Gastroesophageal sphincter (tissue), 2 donors: ENCODE measurements around the gene TAF1B.

Source experiments
- EP300 ChIP-seq: sonication (generic); formaldehyde crosslinking; IDR thresholded peaks from one replicate; pipeline ENCODE4 v1.6.1; 2017; ENCODE audit warnings: antibody characterized with exemption, mild to moderate bottlenecking
- POLR2A ChIP-seq, 2 donors: fragments of 450-650 bp; IDR thresholded peaks; one replicate each; pipeline ENCODE4 v1.6.1; 2017; ENCODE audit warnings: antibody characterized with exemption in 2 of 2, mild to moderate bottlenecking in 2 of 2, moderate library complexity in 1 of 2

DNA sequence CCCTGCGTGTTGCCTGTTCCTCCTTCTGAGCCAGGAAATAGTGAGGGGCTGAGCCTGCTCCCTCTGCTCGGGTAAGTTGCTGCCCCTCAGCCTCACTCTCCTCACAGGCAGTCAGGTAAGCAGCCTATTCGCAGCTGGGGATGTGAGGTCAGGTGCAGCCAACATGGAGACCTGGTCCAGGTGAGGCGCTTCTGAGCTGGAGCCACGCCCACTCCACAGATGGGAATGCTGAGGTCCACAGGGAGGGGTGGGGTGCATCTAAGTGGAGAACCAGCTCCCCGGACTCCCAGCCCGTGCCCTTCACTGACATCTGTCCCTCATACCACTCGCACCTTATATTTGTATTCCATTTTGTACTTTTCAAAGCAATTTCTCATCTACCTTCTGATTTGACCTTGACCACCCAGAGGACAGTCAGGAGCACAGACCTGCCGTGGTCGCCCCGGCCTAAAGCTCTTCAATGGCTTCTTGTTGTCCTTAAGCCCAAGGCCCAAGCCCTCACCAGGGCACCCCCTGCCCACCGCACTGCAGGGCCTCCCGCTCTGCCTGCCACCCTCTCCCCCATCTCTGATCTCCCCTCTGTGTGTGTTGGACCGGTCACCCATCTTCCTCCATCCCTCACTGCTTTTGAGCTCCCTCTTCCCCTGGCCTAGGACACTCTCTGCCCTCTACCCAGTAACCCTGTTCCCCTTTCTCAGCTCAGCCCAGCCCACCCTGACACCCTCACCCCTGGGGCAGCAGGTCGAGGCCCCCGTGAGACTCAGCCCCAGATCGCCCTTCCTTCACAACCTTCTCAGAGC, 49.2 kb upstream of the TAF1B start:
- TF ChIP-seq EP300 (no peak), POLR2A (IDR thresholded peaks at IDR 0.05) (no peak)
